ENCODE results near the gene CCDC34. TPM values are rescaled to one million over a fixed set of nuclear protein-coding genes. Genes with fewer than 3 reads are reported as not detected.

The CCDC34 gene
- total and polyA plus RNA-seq, 4 donors = 1.4 to 6.4 (median 3.5) TPM

- Histone ChIP-seq H3K27me3 (ENCODE audit: control insufficient read depth in 1 of 2, insufficient read depth in 2 of 2, low read length in 1 of 2) (no peaks in the 10 kb centered on the region), H3K9me3 (ENCODE audit: control insufficient read depth, low read length) (no peaks in the 10 kb centered on the region), H3K4me1 (ENCODE audit: control insufficient read depth in 1 of 2, insufficient read depth in 2 of 2, low read length in 2 of 2) (no peaks in the 10 kb centered on the region), H3K4me3 (ENCODE audit: low read length in 2 of 2) (no peak overlapping the region), H3K27ac (ENCODE audit: low read depth in 1 of 2, low read length in 2 of 2) (no peak overlapping the region), H3K36me3 (ENCODE audit: control insufficient read depth in 1 of 2, insufficient read depth in 2 of 2, low read length in 1 of 2) (no peaks in the 10 kb centered on the region)
- WGBS, 2 donors = 90 to 91% methylated on average over 1 of the region's 1 CpG
- DNase-seq (no peak), ATAC-seq (ENCODE audit: low FRiP score) (no peak)
- intact Hi-C loops (cut with DNase I) = no loop called here
Observed at GRCh38 chr11:27358296-27358695, 4.7 kb downstream of the CCDC34 start.

GRCh38 chr11:27357250-27357649 is 5.8 kb downstream of the CCDC34 start:
- Histone ChIP-seq H3K36me3 (ENCODE audit: control insufficient read depth in 1 of 2, insufficient read depth in 2 of 2, low read length in 1 of 2) (no peaks in the 10 kb centered on the region), H3K9me3 (ENCODE audit: control insufficient read depth, low read length) (no peaks in the 10 kb centered on the region), H3K4me3 (ENCODE audit: low read length in 2 of 2) (no peak overlapping the region), H3K27ac (ENCODE audit: low read depth in 1 of 2, low read length in 2 of 2) (no peak overlapping the region), H3K4me1 (ENCODE audit: control insufficient read depth in 1 of 2, insufficient read depth in 2 of 2, low read length in 2 of 2) (no peaks in the 10 kb centered on the region), H3K27me3 (ENCODE audit: control insufficient read depth in 1 of 2, insufficient read depth in 2 of 2, low read length in 1 of 2) (no peaks in the 10 kb centered on the region)
- no peak for ATAC-seq (ENCODE audit: low FRiP score)
- DNase-seq = no peak
- intact Hi-C loops (cut with DNase I) = no loop called here
- 83 to 89% methylated on average over 4 of the region's 4 CpGs for WGBS, 2 donors

DNA sequence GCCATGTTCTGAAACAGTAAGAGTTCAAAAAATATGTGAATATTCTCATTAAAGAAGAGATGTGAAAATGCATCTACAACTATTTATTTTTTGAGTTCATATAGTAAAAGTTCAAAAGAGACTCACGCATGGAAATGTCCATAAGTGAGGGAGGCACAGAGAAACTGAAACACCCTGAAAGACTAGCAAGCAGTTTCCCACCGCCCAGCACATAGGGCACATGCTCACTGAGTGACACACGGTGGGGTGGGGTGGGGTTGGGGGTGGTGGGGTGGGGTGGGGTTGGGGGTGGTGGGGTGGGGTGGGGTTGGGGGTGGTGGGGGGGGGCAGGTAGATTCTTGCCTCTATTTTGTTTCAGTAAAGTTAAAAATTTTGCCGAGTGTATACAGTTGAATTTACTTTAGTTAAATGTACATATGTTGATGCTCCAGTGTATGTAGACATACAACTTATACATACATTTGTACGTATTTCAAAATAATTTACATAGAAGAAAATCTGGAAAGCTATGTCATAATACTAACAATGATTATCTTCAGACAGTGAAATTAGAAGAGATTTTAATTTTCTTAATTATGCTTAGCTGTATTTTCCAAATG is 6.3 kb downstream of the CCDC34 start:
- Histone ChIP-seq H3K27me3 (ENCODE audit: control insufficient read depth in 1 of 2, insufficient read depth in 2 of 2, low read length in 1 of 2) (no peaks in the 10 kb centered on the region), H3K4me1 (ENCODE audit: control insufficient read depth in 1 of 2, insufficient read depth in 2 of 2, low read length in 2 of 2) (no peaks in the 10 kb centered on the region), H3K9me3 (ENCODE audit: control insufficient read depth, low read length) (no peaks in the 10 kb centered on the region), H3K27ac (ENCODE audit: low read depth in 1 of 2, low read length in 2 of 2) (no peak overlapping the region), H3K36me3 (ENCODE audit: control insufficient read depth in 1 of 2, insufficient read depth in 2 of 2, low read length in 1 of 2) (no peaks in the 10 kb centered on the region), H3K4me3 (ENCODE audit: low read length in 2 of 2) (no peak overlapping the region)
- DNase-seq (no peak), ATAC-seq (ENCODE audit: low FRiP score) (no peak)
- intact Hi-C loops (cut with DNase I) = no loop called here
- 87 to 89% methylated on average over 5 of the region's 5 CpGs for WGBS, 2 donors

GRCh38 chr11:27355575-27356104 is 7.4 kb downstream of the CCDC34 start:
- no peak for ATAC-seq (ENCODE audit: low FRiP score)
- WGBS, 2 donors = 11 to 22% methylated on average over 3 of the region's 3 CpGs

GRCh38 chr11:27354359-27354965 is 8.6 kb downstream of the CCDC34 start:
- no peak for DNase-seq
- H3K4me3 ChIP-seq (ENCODE audit: low read length in 2 of 2) = no peak overlapping the region
- H3K36me3 ChIP-seq (ENCODE audit: control insufficient read depth in 1 of 2, insufficient read depth in 2 of 2, low read length in 1 of 2) = no peaks in the 10 kb centered on the region
- H3K27me3 ChIP-seq (ENCODE audit: control insufficient read depth in 1 of 2, insufficient read depth in 2 of 2, low read length in 1 of 2) = no peaks in the 10 kb centered on the region
- ATAC-seq (ENCODE audit: low FRiP score) = no peak
- H3K9me3 ChIP-seq (ENCODE audit: control insufficient read depth, low read length) = no peaks in the 10 kb centered on the region
- no peak overlapping the region for H3K27ac ChIP-seq (ENCODE audit: low read depth in 1 of 2, low read length in 2 of 2)
- no peaks in the 10 kb centered on the region for H3K4me1 ChIP-seq (ENCODE audit: control insufficient read depth in 1 of 2, insufficient read depth in 2 of 2, low read length in 2 of 2)
- intact Hi-C loops (cut with DNase I) = no loop called here
- 72 to 73% methylated on average over 5 of the region's 5 CpGs for WGBS, 2 donors

More at GRCh38 chr11:27355575-27356104, 7.4 kb downstream of the CCDC34 start:
- no peak overlapping the region for H3K27ac ChIP-seq (ENCODE audit: low read depth in 1 of 2, low read length in 2 of 2)
- no peaks in the 10 kb centered on the region for H3K4me1 ChIP-seq (ENCODE audit: control insufficient read depth in 1 of 2, insufficient read depth in 2 of 2, low read length in 2 of 2)
- no peaks in the 10 kb centered on the region for H3K9me3 ChIP-seq (ENCODE audit: control insufficient read depth, low read length)
- no peak overlapping the region for H3K4me3 ChIP-seq (ENCODE audit: low read length in 2 of 2)
- no peaks in the 10 kb centered on the region for H3K36me3 ChIP-seq (ENCODE audit: control insufficient read depth in 1 of 2, insufficient read depth in 2 of 2, low read length in 1 of 2)
- H3K27me3 ChIP-seq (ENCODE audit: control insufficient read depth in 1 of 2, insufficient read depth in 2 of 2, low read length in 1 of 2) = no peaks in the 10 kb centered on the region
- intact Hi-C loops (cut with DNase I) = no loop called here
- DNase-seq = no peak

DNA sequence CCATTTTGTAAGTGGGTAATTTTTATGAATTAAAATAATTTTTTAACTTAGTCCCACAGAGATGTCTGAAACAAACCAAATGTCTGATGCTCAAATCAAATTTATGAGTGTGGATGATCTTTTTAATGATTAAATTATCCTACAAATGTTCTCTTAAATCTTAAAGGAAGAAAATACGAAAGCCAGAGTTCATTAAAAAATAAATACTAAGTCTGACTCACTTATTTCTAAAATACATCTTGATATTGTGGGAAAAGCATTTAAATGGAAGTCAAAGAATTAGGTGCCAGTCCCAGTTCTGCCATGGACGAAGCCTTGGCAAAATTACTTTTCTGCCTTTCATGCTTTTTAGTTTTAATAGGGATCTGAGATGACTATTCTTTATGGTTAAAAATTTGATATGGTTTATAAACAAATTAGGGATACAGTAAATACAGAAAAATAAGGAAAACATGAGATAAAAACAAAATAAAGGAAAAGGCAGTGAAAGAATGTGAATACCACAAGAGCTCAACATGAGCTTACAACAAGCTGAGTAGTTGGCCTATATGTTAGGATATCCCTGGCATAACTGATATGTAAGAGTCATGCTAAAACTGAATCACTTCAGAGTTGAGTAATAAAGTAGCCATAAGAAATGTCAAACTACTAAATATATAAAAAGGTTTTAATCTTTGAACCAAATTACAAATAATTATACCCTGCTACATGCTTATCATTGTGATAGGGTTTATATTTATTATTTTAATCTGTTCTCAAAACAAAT is 9.2 kb downstream of the CCDC34 start:
- WGBS, 2 donors = 15 to 19% methylated on average over 2 of the region's 2 CpGs
- H3K27me3 ChIP-seq (ENCODE audit: control insufficient read depth in 1 of 2, insufficient read depth in 2 of 2, low read length in 1 of 2) = no peaks in the 10 kb centered on the region
- no peak for DNase-seq
- H3K4me1 ChIP-seq (ENCODE audit: control insufficient read depth in 1 of 2, insufficient read depth in 2 of 2, low read length in 2 of 2) = no peaks in the 10 kb centered on the region
- intact Hi-C loops (cut with DNase I) = no loop called here
- H3K36me3 ChIP-seq (ENCODE audit: control insufficient read depth in 1 of 2, insufficient read depth in 2 of 2, low read length in 1 of 2) = no peaks in the 10 kb centered on the region
- no peak for ATAC-seq (ENCODE audit: low FRiP score)
- H3K27ac ChIP-seq (ENCODE audit: low read depth in 1 of 2, low read length in 2 of 2) = no peak overlapping the region
- no peaks in the 10 kb centered on the region for H3K9me3 ChIP-seq (ENCODE audit: control insufficient read depth, low read length)
- H3K4me3 ChIP-seq (ENCODE audit: low read length in 2 of 2) = no peak overlapping the region

GRCh38 chr11:27352781-27353180 is 10.2 kb downstream of the CCDC34 start:
- Histone ChIP-seq H3K27me3 (ENCODE audit: control insufficient read depth in 1 of 2, insufficient read depth in 2 of 2, low read length in 1 of 2) (no peaks in the 10 kb centered on the region), H3K36me3 (ENCODE audit: control insufficient read depth in 1 of 2, insufficient read depth in 2 of 2, low read length in 1 of 2) (no peaks in the 10 kb centered on the region), H3K27ac (ENCODE audit: low read depth in 1 of 2, low read length in 2 of 2) (no peak overlapping the region), H3K4me1 (ENCODE audit: control insufficient read depth in 1 of 2, insufficient read depth in 2 of 2, low read length in 2 of 2) (no peaks in the 10 kb centered on the region), H3K9me3 (ENCODE audit: control insufficient read depth, low read length) (no peaks in the 10 kb centered on the region), H3K4me3 (ENCODE audit: low read length in 2 of 2) (no peak overlapping the region)
- DNase-seq = no peak
- intact Hi-C loops (cut with DNase I) = no loop called here
- 74 to 83% methylated on average over 2 of the region's 2 CpGs for WGBS, 2 donors
- no peak for ATAC-seq (ENCODE audit: low FRiP score)

GRCh38 chr11:27350511-27350910 is 12.5 kb downstream of the CCDC34 start:
- Histone ChIP-seq H3K4me3 (ENCODE audit: low read length in 2 of 2) (no peak overlapping the region), H3K9me3 (ENCODE audit: control insufficient read depth, low read length) (no peaks in the 10 kb centered on the region), H3K36me3 (ENCODE audit: control insufficient read depth in 1 of 2, insufficient read depth in 2 of 2, low read length in 1 of 2) (no peaks in the 10 kb centered on the region), H3K27ac (ENCODE audit: low read depth in 1 of 2, low read length in 2 of 2) (no peak overlapping the region), H3K27me3 (ENCODE audit: control insufficient read depth in 1 of 2, insufficient read depth in 2 of 2, low read length in 1 of 2) (no peaks in the 10 kb centered on the region), H3K4me1 (ENCODE audit: control insufficient read depth in 1 of 2, insufficient read depth in 2 of 2, low read length in 2 of 2) (no peaks in the 10 kb centered on the region)
- no peak for DNase-seq
- no peak for ATAC-seq (ENCODE audit: low FRiP score)
- intact Hi-C loops (cut with DNase I) = no loop called here

DNA sequence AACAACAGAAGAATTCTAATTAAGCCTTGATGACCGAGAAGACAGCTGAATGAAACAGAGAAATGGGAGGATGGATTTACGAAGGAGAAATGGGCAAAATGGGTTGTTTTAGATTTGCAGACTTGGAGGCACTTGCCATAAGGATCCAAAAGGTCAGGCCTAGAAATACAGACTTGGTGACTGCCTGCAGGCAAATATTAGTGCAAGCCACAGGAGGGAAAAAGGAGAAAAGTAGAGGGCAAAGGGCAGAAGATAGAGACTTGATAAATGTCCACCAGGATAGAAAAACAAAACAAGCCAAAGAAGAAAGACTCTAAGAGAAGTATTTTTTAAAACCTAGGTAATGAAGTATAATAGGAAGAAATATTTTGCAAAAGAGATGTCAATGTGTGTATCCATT is 13.1 kb downstream of the CCDC34 start:
- H3K4me3 ChIP-seq (ENCODE audit: low read length in 2 of 2) = no peak overlapping the region
- 91 to 96% methylated on average over 2 of the region's 2 CpGs for WGBS, 2 donors
- ATAC-seq (ENCODE audit: low FRiP score) = no peak
- intact Hi-C loops (cut with DNase I) = no loop called here
- DNase-seq = no peak
- H3K27ac ChIP-seq (ENCODE audit: low read depth in 1 of 2, low read length in 2 of 2) = no peak overlapping the region
- H3K36me3 ChIP-seq (ENCODE audit: control insufficient read depth in 1 of 2, insufficient read depth in 2 of 2, low read length in 1 of 2) = no peaks in the 10 kb centered on the region
- H3K27me3 ChIP-seq (ENCODE audit: control insufficient read depth in 1 of 2, insufficient read depth in 2 of 2, low read length in 1 of 2) = no peaks in the 10 kb centered on the region
- no peaks in the 10 kb centered on the region for H3K9me3 ChIP-seq (ENCODE audit: control insufficient read depth, low read length)
- H3K4me1 ChIP-seq (ENCODE audit: control insufficient read depth in 1 of 2, insufficient read depth in 2 of 2, low read length in 2 of 2) = no peaks in the 10 kb centered on the region
